HepG2 (cell line): ENCODE data around the gene KCND3. TPM values are rescaled to one million over a fixed set of nuclear protein-coding genes. Genes with fewer than 3 reads are reported as not detected.

Source experiments
- ATAC-seq: fragments of 200-7000 bp; cut with Tn5 transposase; 3 replicates; pipeline ENCODE4 v1.9.1; 2020; ENCODE audit warnings: mild to moderate bottlenecking, moderate library complexity
- BruUV-seq: library from RNA; stranded (reverse); fragments of 400-500 nt; replicated peaks from 2 replicates; lab custom pipeline; 2021; lab: Mats Ljungman, UMichigan
- CTCF ChIA-PET: fragments of 300-600 bp; formaldehyde crosslinking; extraction: SDS; loops from one replicate; lab custom pipeline; 2021; ENCODE audit warnings: low total read pairs, inconsistent platforms, low intra/inter-chr PET ratio; lab: Yijun Ruan, JAX
- POLR2A ChIA-PET: fragments of 350-600 bp; sonication (Branson Sonifier 250); formaldehyde crosslinking; loops from one replicate; lab custom pipeline; 2020; ENCODE audit warnings: antibody characterized with exemption, inconsistent platforms; lab: Yijun Ruan, JAX
- DNase-seq: peaks from one replicate; pipeline ENCODE4 v3.0.0-alpha.2; 2015; ENCODE audit warnings: low spot score
- FAIRE-seq: peaks from 3 replicates; lab custom pipeline; 2011; peaks lifted over from hg19 to GRCh38; lab: Jason Lieb, UNC
- H2AFZ ChIP-seq: one replicate; pipeline ENCODE4 v1.6.1; 2011; ENCODE audit warnings: low read length, inconsistent platforms
- H3K27ac ChIP-seq: fragments of 300-600 bp; 3 replicates; pipeline ENCODE4 v1.8.0; 2011; ENCODE audit warnings: mixed run types, mild to moderate bottlenecking, mixed read lengths, low read length, inconsistent platforms; ENCODE audit not compliant: insufficient read depth; ENCODE audit errors: extremely low read length
- H3K27me3 ChIP-seq, 2 experiments: fragments of 200-600 bp in 1 of 2; 2 replicates in 1 of 2; 3 replicates in 1 of 2; pipeline versions ENCODE4 v1.6.0 to v1.8.0; 2011; ENCODE audit warnings: low read length in 2 of 2, mild to moderate bottlenecking in 2 of 2, moderate library complexity in 2 of 2, inconsistent platforms in 1 of 2; ENCODE audit not compliant: insufficient read depth in 2 of 2, control insufficient read depth in 1 of 2
- H3K36me3 ChIP-seq, 2 experiments: fragments of 200-600 bp in 1 of 2; replicated peaks in 1 of 2; 2 replicates in 1 of 2; 3 replicates in 1 of 2; pipeline versions ENCODE4 v1.5.1 to v1.8.0; 2011; ENCODE audit warnings: low read length in 2 of 2, inconsistent platforms in 1 of 2; ENCODE audit not compliant: insufficient read depth in 2 of 2, control insufficient read depth in 1 of 2
- H3K4me1 ChIP-seq: 2 replicates; pipeline ENCODE4 v1.5.1; 2012; ENCODE audit warnings: low read length, inconsistent platforms; ENCODE audit not compliant: insufficient read depth
- H3K4me2 ChIP-seq: 2 replicates; pipeline ENCODE4 v1.6.0; 2011; ENCODE audit warnings: low read depth, low read length, inconsistent platforms
- H3K4me3 ChIP-seq, 3 experiments: fragments of 200-600 bp in 1 of 3; sonication (generic), shearing (Covaris generic) in 1 of 3; replicated peaks in 1 of 3; 2 replicates each; pipeline ENCODE4 v1.5.1; 2011 to 2016; ENCODE audit warnings: low read length in 3 of 3, inconsistent platforms in 2 of 3, low read depth in 2 of 3, mild to moderate bottlenecking in 2 of 3, control low read depth in 1 of 3, mixed read lengths in 1 of 3; ENCODE audit not compliant: insufficient read depth in 1 of 3
- H3K79me2 ChIP-seq: one replicate; pipeline ENCODE4 v1.6.1; 2011; ENCODE audit warnings: low read length, inconsistent platforms; ENCODE audit not compliant: insufficient read depth
- H3K9ac ChIP-seq: 2 replicates; pipeline ENCODE4 v1.6.0; 2011; ENCODE audit warnings: mild to moderate bottlenecking, low read depth, low read length, inconsistent platforms; ENCODE audit not compliant: insufficient read depth
- H3K9me3 ChIP-seq: 2 replicates; pipeline ENCODE4 v1.5.1; 2012; ENCODE audit warnings: mild to moderate bottlenecking, low read length
- H4K20me1 ChIP-seq: 2 replicates; pipeline ENCODE4 v1.6.0; 2011; ENCODE audit warnings: inconsistent platforms, mild to moderate bottlenecking, low read length, moderate library complexity; ENCODE audit not compliant: insufficient read depth
- DPF2 ChIP-seq: sonication (generic); formaldehyde crosslinking; IDR thresholded peaks from 2 replicates; pipeline ENCODE4 v1.4.0; 2020; ENCODE audit warnings: mild to moderate bottlenecking, low read depth, missing genetic modification reagents, borderline replicate concordance
- GABPA ChIP-seq, 2 experiments: IDR thresholded peaks; 2 replicates each; pipeline ENCODE4 v1.6.1; 2011 to 2016; ENCODE audit warnings: low read depth in 2 of 2, low read length in 1 of 2, missing biosample characterization in 1 of 2, missing genetic modification characterization in 1 of 2
- KLF16 ChIP-seq, 2 experiments: sonication (generic) in 1 of 2; formaldehyde crosslinking in 1 of 2; IDR thresholded peaks; 2 replicates each; pipeline versions ENCODE4 v1.6.1 to v1.8.0; 2016 to 2023; ENCODE audit warnings: missing genetic modification reagents in 2 of 2, missing compliant biosample characterization in 1 of 2
- MAZ ChIP-seq, 2 experiments: sonication (generic) in 1 of 2; formaldehyde crosslinking in 1 of 2; IDR thresholded peaks; 2 replicates each; pipeline versions ENCODE4 v1.5.0 to v1.6.1; 2012 to 2020; ENCODE audit warnings: low read depth in 2 of 2, mild to moderate bottlenecking in 2 of 2, borderline replicate concordance in 1 of 2, improper control_type of control experiment in 1 of 2, low read length in 1 of 2, missing genetic modification reagents in 1 of 2, moderate library complexity in 1 of 2
- MXI1 ChIP-seq: IDR thresholded peaks from 3 replicates; pipeline ENCODE4 v1.6.1; 2012; ENCODE audit warnings: low read depth, low read length, inconsistent platforms, borderline replicate concordance
- NCOR1 ChIP-seq: fragments of 200-600 bp; sonication (generic); IDR thresholded peaks from 2 replicates; pipeline ENCODE4 v1.7.0; 2017; ENCODE audit warnings: antibody characterized with exemption, low read length, borderline replicate concordance
- U2AF2 ChIP-seq: fragments of 200-400 bp; formaldehyde crosslinking; IDR thresholded peaks from 2 replicates; pipeline ENCODE4 v1.6.1; 2017; ENCODE audit warnings: low read depth, mild to moderate bottlenecking, low read length
- ZGPAT ChIP-seq: IDR thresholded peaks from 2 replicates; pipeline ENCODE4 v1.6.1; 2016; ENCODE audit warnings: mild to moderate bottlenecking
- ZNF235 ChIP-seq: sonication (generic); formaldehyde crosslinking; IDR thresholded peaks from 2 replicates; pipeline ENCODE4 v1.8.1; 2023; ENCODE audit warnings: mild to moderate bottlenecking, missing genetic modification reagents, borderline replicate concordance
- ZNF501 ChIP-seq: sonication (generic); formaldehyde crosslinking; IDR thresholded peaks from 2 replicates; pipeline ENCODE4 v1.5.1; 2020; ENCODE audit warnings: mild to moderate bottlenecking, moderate library complexity, missing genetic modification reagents
- ZNF670 ChIP-seq: sonication (generic); formaldehyde crosslinking; IDR thresholded peaks from 2 replicates; pipeline ENCODE4 v1.8.0; 2022; ENCODE audit warnings: mild to moderate bottlenecking, missing genetic modification reagents, borderline replicate concordance
- ZNF674 ChIP-seq: sonication (generic); formaldehyde crosslinking; IDR thresholded peaks from 2 replicates; pipeline ENCODE4 v1.5.0; 2020; ENCODE audit warnings: low read depth, mild to moderate bottlenecking, missing genetic modification reagents
- ZSCAN31 ChIP-seq: sonication (generic); formaldehyde crosslinking; IDR thresholded peaks from 2 replicates; pipeline ENCODE4 v1.5.0; 2020; ENCODE audit warnings: low read depth, mild to moderate bottlenecking, missing genetic modification reagents
- WGBS: methylation state at CpG from one replicate; pipeline ENCODE4 v1.1.6; 2017; ENCODE audit warnings: low lambda C conversion rate; 5-methylcytosine and 5-hydroxymethylcytosine counted together
- in situ Hi-C: cut with HindIII; loops from 2 replicates; pipeline ENCODE4 v1.10.0; 2017; ENCODE audit warnings: low pct_unique_long_range_greater_than_20kb; ENCODE audit not compliant: extremely low pct_ligation_motif_present
- intact Hi-C: fragments of 100-400 bp; cut with micrococcal nuclease; formaldehyde crosslinking; loops from one replicate; pipeline ENCODE4 v1.10.0; 2022; ENCODE audit not compliant: unreplicated experiment
- polyA plus RNA-seq, 8 experiments: library from polyadenylated mRNA; depleted of rRNA in 3 of 8; stranded (reverse) in 7 of 8; unstranded in 1 of 8; fragments of >200 nt; fragmentation: Illumina TruSeq in 4 of 8; extraction: Trizol in 4 of 8; gene quantifications; 2 replicates each; pipeline versions ENCODE4 v1.2.1 to v1.2.3, GENCODE V29; 2011 to 2016; ENCODE audit warnings: low read depth in 4 of 8, missing spikeins in 1 of 8, mixed read lengths in 1 of 8; ENCODE audit not compliant: insufficient read depth in 1 of 8
- total RNA-seq, 5 experiments: library from RNA; depleted of rRNA; stranded (reverse); fragments of >200 nt; fragmentation: Illumina TruSeq; extraction: Trizol; gene quantifications; 2 replicates each; pipeline ENCODE4 v1.2.3, GENCODE V29; 2016; ENCODE audit warnings: low read depth in 1 of 5
- TF ChIP-seq, protein P1 (sequence below): sonication (generic); formaldehyde crosslinking; IDR thresholded peaks from 2 replicates; pipeline ENCODE4 v1.4.0; 2020; ENCODE audit warnings: missing genetic modification reagents
- TF ChIP-seq, protein P2 (sequence below): sonication (generic); formaldehyde crosslinking; IDR thresholded peaks from 2 replicates; pipeline ENCODE4 v1.8.1; 2023; ENCODE audit warnings: mild to moderate bottlenecking, missing genetic modification reagents, borderline replicate concordance
- TF ChIP-seq, protein P3 (sequence below): IDR thresholded peaks from 2 replicates; pipeline ENCODE4 v1.6.1; 2016; ENCODE audit warnings: mild to moderate bottlenecking, missing biosample characterization, missing genetic modification reagents

KCND3 gene
- total and polyA plus RNA-seq, 2 of the 13 experiments (the other 11 are each of a cell fraction or from before 2014, with no cell fraction given) = 0.04 TPM; not detected in 1

DNA sequence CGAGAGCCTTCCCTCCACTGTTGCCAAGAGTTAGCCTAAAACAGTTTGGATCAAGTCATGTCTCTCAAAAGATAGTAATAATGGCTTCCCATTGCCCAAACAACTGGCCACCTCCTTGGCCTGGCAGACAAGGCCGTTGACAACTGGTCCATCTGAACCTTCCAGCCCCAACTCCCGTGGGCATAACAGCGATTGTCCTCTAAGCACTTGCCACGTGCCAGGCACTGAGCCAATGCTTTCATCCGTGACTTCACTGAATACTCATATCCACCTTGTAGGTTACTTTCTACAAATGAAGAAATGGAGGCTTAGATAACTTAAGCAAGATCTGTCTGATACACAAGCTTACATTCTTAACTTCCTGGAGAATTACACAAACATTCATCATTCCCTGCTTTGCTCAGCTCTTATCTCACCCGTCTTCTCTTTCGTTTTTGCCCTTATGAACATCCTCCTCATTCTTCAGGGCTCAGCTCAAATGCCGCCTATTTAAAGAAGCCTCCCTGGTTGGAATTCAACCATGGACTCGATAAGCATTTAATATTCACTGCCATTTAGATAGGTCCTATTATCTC, 106.4 kb downstream of the KCND3 start:
- H3K36me3 ChIP-seq = no peaks in the 10 kb centered on the region
- no peak for DNase-seq
- H3K9ac ChIP-seq = no peak overlapping the region
- BruUV-seq = no TSS peak
- no peak for ATAC-seq
- ChIA-PET POLR2A (no interaction called here), CTCF (no interaction called here)
- H4K20me1 ChIP-seq = no peaks in the 10 kb centered on the region
- WGBS = 6% methylated on average over 10 of the region's 10 CpGs
- no peaks in the 10 kb centered on the region for H3K79me2 ChIP-seq
- peaks cover 19% of the 10 kb centered on the region; the same call in 1 of the 2 replicates for H3K4me1 ChIP-seq
- in situ Hi-C loops (no loop called here), intact Hi-C loops (no loop called here)
- no peak overlapping the region for H3K4me2 ChIP-seq
- no peak for TF ChIP-seq ZNF674 (CRISPR knock-in tag)
- TF ChIP-seq ZNF501 (CRISPR knock-in tag) = no peak
- TF ChIP-seq ZNF670 (CRISPR knock-in tag) = no peak
- TF ChIP-seq ZGPAT (CRISPR knock-in tag) = no peak
- TF ChIP-seq, protein P1, sequence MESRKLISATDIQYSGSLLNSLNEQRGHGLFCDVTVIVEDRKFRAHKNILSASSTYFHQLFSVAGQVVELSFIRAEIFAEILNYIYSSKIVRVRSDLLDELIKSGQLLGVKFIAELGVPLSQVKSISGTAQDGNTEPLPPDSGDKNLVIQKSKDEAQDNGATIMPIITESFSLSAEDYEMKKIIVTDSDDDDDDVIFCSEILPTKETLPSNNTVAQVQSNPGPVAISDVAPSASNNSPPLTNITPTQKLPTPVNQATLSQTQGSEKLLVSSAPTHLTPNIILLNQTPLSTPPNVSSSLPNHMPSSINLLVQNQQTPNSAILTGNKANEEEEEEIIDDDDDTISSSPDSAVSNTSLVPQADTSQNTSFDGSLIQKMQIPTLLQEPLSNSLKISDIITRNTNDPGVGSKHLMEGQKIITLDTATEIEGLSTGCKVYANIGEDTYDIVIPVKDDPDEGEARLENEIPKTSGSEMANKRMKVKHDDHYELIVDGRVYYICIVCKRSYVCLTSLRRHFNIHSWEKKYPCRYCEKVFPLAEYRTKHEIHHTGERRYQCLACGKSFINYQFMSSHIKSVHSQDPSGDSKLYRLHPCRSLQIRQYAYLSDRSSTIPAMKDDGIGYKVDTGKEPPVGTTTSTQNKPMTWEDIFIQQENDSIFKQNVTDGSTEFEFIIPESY (CRISPR knock-in tag) = no peak
- no peak for TF ChIP-seq U2AF2
- no peak for TF ChIP-seq GABPA (IDR thresholded peaks at IDR 0.05; ENCODE audit: low read depth, low read length)
- TF ChIP-seq GABPA (CRISPR knock-in tag; IDR thresholded peaks at IDR 0.05; ENCODE audit: low read depth) = no peak
- TF ChIP-seq, protein P2, sequence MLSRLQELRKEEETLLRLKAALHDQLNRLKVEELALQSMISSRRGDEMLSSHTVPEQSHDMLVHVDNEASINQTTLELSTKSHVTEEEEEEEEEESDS (CRISPR knock-in tag) = no peak
- no peak for TF ChIP-seq ZNF235
- TF ChIP-seq NCOR1 = no peak
- TF ChIP-seq MAZ (IDR thresholded peaks at IDR 0.05; ENCODE audit: borderline replicate concordance, low read depth, low read length) = no peak
- TF ChIP-seq MAZ (CRISPR knock-in tag; IDR thresholded peaks at IDR 0.05; ENCODE audit: low read depth) = no peak
- no peak for TF ChIP-seq MXI1
- TF ChIP-seq, protein P3, sequence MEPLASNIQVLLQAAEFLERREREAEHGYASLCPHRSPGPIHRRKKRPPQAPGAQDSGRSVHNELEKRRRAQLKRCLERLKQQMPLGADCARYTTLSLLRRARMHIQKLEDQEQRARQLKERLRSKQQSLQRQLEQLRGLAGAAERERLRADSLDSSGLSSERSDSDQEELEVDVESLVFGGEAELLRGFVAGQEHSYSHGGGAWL (CRISPR knock-in tag) = no peak
- TF ChIP-seq ZSCAN31 (CRISPR knock-in tag) = no peak
- no peak for TF ChIP-seq DPF2 (CRISPR knock-in tag)
- no peak for TF ChIP-seq KLF16 (CRISPR knock-in tag; IDR thresholded peaks at IDR 0.05)
- no peak overlapping the region for H3K4me3 ChIP-seq
- peaks cover 0 to 17% of the 10 kb centered on the region in 2 experiments; a peak in 3 of 5 replicates for H3K27me3 ChIP-seq
- H3K27ac ChIP-seq = no peak overlapping the region
- H3K9me3 ChIP-seq = no peaks in the 10 kb centered on the region
- no peak for FAIRE-seq
- no peak overlapping the region for H2AFZ ChIP-seq
